Chondrocyte (in vitro differentiated cells): Measurements from ENCODE around the gene MACROH2A1. TPM values are rescaled to one million over a fixed set of nuclear protein-coding genes. Genes with fewer than 3 reads are reported as not detected.

Experiments
- DNase-seq: peaks from one replicate; pipeline ENCODE4 v3.0.0; 2021; ENCODE audit warnings: mixed read lengths, low spot score
- H3K27ac Mint-ChIP-seq: one replicate; pipeline ENCODE4 v1.8.0; 2021; ENCODE audit warnings: mild to moderate bottlenecking, moderate library complexity, mixed read lengths; ENCODE audit not compliant: unreplicated experiment
- H3K27me3 Mint-ChIP-seq: 2 replicates; pipeline ENCODE4 v1.8.0; 2021; ENCODE audit warnings: low read depth, mixed read lengths
- H3K36me3 Mint-ChIP-seq: 2 replicates; pipeline ENCODE4 v1.8.0; 2021; ENCODE audit warnings: low read depth, mixed read lengths
- H3K4me1 Mint-ChIP-seq: 2 replicates; pipeline ENCODE4 v1.8.0; 2021; ENCODE audit warnings: low read depth, mild to moderate bottlenecking, mixed read lengths
- H3K4me3 Mint-ChIP-seq: one replicate; pipeline ENCODE4 v1.8.0; 2021; ENCODE audit warnings: mild to moderate bottlenecking, moderate library complexity, mixed read lengths; ENCODE audit not compliant: unreplicated experiment
- H3K9me3 Mint-ChIP-seq: 2 replicates; pipeline ENCODE4 v1.8.0; 2021; ENCODE audit warnings: low read depth, mixed read lengths
- CTCF ChIP-seq: fragments of 200-600 bp; sonication (generic); IDR thresholded peaks from 2 replicates; pipeline ENCODE4 v1.5.0; 2021; ENCODE audit warnings: antibody characterized with exemption, mild to moderate bottlenecking, moderate library complexity
- total RNA-seq: library from RNA; stranded (reverse); gene quantifications from 3 replicates; pipeline ENCODE4 v1.2.1, GENCODE V29; 2021

Gene MACROH2A1
- total RNA-seq, 1 donor from 2014 or later = 100 TPM

DNA sequence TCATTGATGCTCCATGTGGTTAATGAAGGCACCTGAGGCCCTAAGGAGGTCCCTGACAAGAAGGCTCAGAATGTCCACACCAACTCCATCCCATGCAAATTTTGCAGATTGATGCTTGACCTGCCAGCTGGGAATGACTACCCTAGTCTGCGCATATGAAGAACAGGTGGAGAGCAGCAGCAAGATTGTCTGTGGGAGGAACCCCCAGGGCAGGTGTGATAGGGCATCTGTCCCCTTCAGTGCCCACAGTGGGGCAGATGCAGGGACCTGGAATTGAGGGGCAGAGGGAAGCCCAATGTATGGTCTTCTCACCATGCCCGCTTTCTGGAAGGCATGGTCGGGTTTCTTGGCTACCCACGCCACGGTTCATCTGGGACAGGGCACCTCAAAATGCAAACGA is 79.6 kb downstream of the MACROH2A1 start:
- no peak for DNase-seq
- Mint-ChIP-seq H3K4me3 (no peak overlapping the region), H3K36me3 (peaks cover 2% of the 10 kb centered on the region), H3K27ac (no peak overlapping the region), H3K4me1 (no peaks in the 10 kb centered on the region), H3K27me3 (peaks cover 6% of the 10 kb centered on the region), H3K9me3 (peaks cover 4% of the 10 kb centered on the region)
- TF ChIP-seq CTCF = no peak

GRCh38 chr5:135318924-135319323 is 80.1 kb downstream of the MACROH2A1 start:
- H3K36me3 Mint-ChIP-seq = peaks cover 2% of the 10 kb centered on the region
- no peak overlapping the region for H3K27ac Mint-ChIP-seq
- peaks cover 4% of the 10 kb centered on the region for H3K9me3 Mint-ChIP-seq
- H3K4me3 Mint-ChIP-seq = no peak overlapping the region
- peaks cover 6% of the 10 kb centered on the region for H3K27me3 Mint-ChIP-seq
- TF ChIP-seq CTCF = no peak
- H3K4me1 Mint-ChIP-seq = no peaks in the 10 kb centered on the region
- no peak for DNase-seq

DNA sequence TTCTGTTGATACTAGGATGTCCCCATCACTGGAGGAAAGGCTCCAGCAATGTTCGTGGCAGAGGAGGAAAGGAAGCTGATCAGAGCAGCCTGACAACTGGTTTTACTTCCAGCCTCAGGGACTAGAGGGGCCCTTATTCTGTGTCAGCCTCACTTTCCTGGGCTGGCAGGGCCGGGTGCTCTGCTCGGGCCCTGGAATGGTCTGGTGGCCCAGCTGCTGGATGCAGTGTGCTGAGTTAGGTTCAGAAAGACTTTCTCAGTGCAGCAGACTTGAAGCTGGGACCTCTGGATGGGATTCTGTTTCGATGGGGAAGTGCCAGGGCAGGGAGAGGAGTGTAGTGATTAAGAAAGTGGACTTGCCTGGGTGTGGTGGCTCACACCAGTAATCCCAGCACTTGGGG is 81.0 kb downstream of the MACROH2A1 start:
- H3K27ac Mint-ChIP-seq = no peak overlapping the region
- no peaks in the 10 kb centered on the region for H3K4me1 Mint-ChIP-seq
- H3K36me3 Mint-ChIP-seq = peaks cover 2% of the 10 kb centered on the region
- H3K4me3 Mint-ChIP-seq = no peak overlapping the region
- TF ChIP-seq CTCF = no peak
- peaks cover 4% of the 10 kb centered on the region for H3K9me3 Mint-ChIP-seq
- H3K27me3 Mint-ChIP-seq = peaks cover 6% of the 10 kb centered on the region
- no peak for DNase-seq

DNA sequence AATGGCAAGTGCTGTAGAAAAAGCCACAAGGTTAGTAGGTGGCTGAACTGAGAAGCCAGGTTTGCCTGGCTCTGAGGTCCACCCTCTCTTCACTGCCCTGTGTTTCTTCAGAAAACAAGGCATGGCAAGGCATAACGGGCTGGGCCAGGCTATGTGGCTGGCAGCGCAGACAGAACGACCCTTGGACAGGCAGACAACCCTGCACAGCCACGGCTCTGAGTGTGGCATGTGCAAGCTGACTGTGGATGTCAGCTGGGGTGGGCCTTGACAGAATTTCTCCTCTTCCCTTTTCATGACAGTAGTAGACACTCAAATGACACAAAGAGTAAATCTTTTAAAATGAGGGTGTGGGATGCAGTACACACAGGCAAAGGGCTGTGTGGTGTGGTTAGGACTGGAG is 81.7 kb downstream of the MACROH2A1 start:
- Mint-ChIP-seq H3K36me3 (peaks cover 2% of the 10 kb centered on the region), H3K27me3 (peaks cover 6% of the 10 kb centered on the region), H3K9me3 (peaks cover 4% of the 10 kb centered on the region), H3K4me1 (no peaks in the 10 kb centered on the region), H3K4me3 (no peak overlapping the region), H3K27ac (no peak overlapping the region)
- no peak for DNase-seq
- TF ChIP-seq CTCF = no peak

GRCh38 chr5:135315386-135315785 is 83.6 kb downstream of the MACROH2A1 start:
- Mint-ChIP-seq H3K27me3 (peaks cover 4% of the 10 kb centered on the region), H3K27ac (no peak overlapping the region), H3K4me1 (peaks cover 2% of the 10 kb centered on the region), H3K9me3 (no peaks in the 10 kb centered on the region), H3K4me3 (no peak overlapping the region), H3K36me3 (no peaks in the 10 kb centered on the region)
- DNase-seq = no peak
- TF ChIP-seq CTCF = no peak
